VCaP (cell line): Measurements from ENCODE around the gene INKA2.

Experiments used
- H3K27ac ChIP-seq: fragments of 450-650 bp; 2 replicates; pipeline ENCODE4 v1.5.1; 2017
- TF ChIP-seq, protein P1 (sequence below): fragments of 450-650 bp; conservative IDR thresholded peaks from 2 replicates; pipeline ENCODE4 v1.5.1; 2017; ENCODE audit warnings: mild to moderate bottlenecking, moderate library complexity

Gene INKA2

DNA sequence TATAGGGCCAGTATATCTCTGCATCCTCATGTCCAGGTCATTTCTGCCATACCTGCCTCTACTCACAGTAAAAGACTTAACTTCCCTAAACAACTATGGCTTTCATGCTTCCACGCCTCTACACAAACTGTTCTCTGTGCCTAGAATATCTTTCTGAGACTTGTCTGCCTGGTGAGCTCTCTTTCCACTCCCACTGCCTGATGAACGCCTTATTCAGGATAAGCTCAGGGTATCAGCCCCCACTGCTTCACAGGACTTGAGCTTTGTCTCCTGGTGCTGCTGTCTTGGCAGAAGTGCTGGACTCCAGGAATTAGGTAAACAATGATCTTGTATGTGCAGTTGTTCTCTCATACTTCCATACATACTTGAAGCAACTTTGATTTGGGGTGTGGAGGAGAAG, 11.7 kb upstream of the INKA2 start:
- no peak overlapping the region for H3K27ac ChIP-seq
- TF ChIP-seq, protein P1, sequence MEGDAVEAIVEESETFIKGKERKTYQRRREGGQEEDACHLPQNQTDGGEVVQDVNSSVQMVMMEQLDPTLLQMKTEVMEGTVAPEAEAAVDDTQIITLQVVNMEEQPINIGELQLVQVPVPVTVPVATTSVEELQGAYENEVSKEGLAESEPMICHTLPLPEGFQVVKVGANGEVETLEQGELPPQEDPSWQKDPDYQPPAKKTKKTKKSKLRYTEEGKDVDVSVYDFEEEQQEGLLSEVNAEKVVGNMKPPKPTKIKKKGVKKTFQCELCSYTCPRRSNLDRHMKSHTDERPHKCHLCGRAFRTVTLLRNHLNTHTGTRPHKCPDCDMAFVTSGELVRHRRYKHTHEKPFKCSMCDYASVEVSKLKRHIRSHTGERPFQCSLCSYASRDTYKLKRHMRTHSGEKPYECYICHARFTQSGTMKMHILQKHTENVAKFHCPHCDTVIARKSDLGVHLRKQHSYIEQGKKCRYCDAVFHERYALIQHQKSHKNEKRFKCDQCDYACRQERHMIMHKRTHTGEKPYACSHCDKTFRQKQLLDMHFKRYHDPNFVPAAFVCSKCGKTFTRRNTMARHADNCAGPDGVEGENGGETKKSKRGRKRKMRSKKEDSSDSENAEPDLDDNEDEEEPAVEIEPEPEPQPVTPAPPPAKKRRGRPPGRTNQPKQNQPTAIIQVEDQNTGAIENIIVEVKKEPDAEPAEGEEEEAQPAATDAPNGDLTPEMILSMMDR = no peak

DNA sequence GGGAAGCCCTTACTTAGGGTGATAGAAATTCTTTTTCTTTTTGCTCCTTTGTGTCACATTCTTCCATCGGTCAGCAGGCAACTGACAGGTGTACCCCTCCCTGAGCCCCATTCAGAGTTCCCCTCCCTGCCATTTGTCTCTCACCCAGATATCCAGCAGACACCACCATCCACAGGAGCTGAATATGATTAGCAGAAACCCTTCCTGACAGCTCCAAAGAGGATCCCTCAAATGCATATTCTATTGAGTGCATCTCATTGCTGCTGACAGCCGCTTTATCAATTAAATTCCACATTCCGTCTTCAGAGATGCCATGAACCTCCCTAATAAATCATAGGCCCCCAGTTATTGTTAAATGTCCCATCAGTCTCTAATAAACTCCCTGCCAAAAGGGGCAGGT, 10.4 kb upstream of the INKA2 start:
- no peak overlapping the region for H3K27ac ChIP-seq
- TF ChIP-seq, protein P1 = no peak

DNA sequence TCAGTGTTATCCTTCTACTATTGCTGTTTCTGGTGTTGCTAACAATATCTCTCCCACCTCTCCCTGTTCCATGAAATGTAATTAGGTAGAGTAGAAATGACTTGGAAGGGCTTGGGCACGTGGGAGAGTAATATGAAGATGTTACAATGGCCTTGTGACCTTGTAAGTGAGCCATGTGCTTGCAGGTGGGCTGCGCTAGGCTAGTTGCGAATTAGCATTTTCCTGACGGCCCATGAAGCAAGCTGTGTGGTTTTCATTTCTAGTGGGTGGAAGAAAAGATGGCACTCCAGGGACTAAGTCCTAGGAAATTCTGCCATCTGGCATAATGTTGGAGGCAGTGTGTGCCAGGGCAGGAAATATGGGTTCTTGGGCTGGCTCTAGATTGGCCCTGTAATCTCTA, 8.8 kb upstream of the INKA2 start:
- TF ChIP-seq, protein P1 = no peak
- H3K27ac ChIP-seq = no peak overlapping the region

DNA sequence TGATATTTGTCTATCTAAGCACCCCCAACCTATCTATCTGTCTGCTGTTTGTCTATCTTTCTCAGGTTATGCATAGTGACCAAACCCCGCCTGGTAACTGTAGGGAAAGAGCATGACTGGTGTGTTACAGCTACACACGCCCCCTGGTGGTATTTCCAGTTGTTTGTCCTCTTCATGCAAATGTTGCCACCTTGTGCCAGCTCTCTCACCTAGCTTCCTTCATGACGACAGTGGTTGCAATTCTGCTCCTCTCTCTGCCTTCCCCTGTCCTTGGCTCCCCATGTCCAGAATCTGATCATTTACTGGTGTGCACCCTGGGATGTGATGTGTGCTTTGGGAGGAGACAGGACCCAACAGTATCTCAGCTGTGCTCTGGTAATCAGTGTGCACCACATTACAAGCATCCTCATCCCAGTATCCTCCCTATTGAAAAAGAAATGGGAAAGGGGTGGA, 8.1 kb upstream of the INKA2 start:
- TF ChIP-seq, protein P1 = peak; percentile 62
- H3K27ac ChIP-seq = no peak overlapping the region

DNA sequence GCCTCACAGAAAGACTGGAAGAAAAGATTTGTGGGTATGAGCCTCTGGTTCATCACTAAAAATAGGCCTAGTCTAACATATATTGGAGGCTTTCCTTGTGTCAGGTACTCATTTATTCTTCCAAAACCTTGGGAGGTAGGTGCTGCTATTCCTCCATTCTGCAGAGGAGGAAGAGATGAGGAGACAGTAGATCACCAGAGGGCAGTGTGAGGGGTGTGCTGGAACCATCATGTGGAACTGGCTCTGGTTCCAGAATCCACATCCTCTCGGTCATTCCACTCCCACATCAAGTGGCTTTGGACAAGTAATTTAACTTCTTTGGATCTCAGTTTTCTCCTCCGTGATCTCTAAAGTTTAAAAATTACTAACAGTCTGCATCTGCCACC, 7.4 kb upstream of the INKA2 start:
- no peak overlapping the region for H3K27ac ChIP-seq
- TF ChIP-seq, protein P1 = no peak

DNA sequence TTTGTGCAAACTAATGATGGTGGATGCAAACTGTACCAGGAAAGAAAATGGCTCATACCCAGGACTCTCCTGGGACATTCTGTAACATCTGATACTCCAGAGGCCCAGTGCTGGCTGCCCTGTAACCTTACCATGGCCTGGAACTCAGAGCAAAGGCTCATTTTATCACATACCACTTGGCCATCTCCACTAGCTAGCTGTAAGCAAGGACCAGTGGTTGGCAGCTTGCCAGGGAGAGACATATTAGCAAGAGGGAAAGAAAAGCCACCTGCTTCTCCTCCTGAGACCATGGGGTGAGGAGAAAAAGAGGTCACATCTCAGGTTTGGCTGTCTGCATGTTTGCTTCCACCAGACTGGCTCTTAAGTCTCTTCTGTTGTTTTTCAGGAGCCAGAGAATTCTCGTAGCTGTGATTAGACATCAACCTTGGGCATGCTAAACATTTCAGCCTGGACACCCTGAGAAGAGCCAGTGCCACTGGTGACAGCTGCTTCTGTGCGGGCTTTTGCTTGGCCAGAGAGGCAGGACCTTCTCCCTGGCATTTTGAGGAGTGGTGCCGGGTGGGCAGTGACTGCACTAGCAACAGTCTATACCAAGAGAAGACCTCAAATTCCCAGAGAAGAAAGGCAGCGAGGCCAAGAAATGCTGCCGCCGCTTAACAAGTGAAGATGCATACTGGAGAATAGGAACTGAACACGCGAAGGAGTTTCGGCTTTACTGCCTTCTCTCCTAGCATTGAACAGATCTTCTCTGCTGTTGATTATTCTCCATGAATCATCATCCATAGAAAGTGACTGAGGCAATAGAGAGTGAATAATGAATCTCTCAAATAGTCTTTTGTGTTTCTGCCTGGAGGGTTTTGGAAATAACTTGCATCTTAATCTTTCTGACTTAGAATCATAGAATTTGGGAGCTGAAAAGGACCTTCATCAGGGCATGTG, 6.7 kb upstream of the INKA2 start:
- TF ChIP-seq, protein P1 = no peak
- no peak overlapping the region for H3K27ac ChIP-seq

DNA sequence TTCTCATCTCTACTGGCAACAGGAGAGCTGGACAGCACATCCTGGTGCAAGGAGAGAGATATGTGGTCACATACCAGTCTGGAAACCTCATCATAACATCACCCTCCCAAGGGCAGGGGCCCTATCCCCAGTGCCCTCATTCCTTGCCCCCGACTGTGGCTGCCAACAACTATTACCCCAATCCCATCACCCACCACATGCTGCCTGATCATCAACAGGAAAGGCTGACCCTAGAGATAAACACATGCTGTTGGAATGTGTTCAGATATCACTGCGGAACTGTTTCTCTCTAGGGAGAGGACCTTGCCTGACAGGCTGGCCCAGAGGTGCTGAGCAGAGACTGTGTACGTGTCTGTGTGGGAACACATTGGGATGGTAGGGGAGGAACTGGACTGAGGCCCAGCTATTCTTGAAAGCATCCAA, 4.5 kb upstream of the INKA2 start:
- H3K27ac ChIP-seq = peak overlapping the region; percentile 43

More for the DNA sequence above, 4.5 kb upstream of the INKA2 start:
- TF ChIP-seq, protein P1 = no peak
